ENCODE measurements around the gene ELL. TPM values are rescaled to one million over a fixed set of nuclear protein-coding genes. Genes with fewer than 3 reads are reported as not detected.

ELL gene
- total RNA-seq, 1 donor from 2014 or later = 11.0 TPM

- H3K4me3 Mint-ChIP-seq (ENCODE audit: unreplicated experiment) = no peak overlapping the region
- DNase-seq (ENCODE audit: low spot score) = no peak
- no peaks in the 10 kb centered on the region for H3K4me1 Mint-ChIP-seq (ENCODE audit: unreplicated experiment)
- H3K36me3 Mint-ChIP-seq (ENCODE audit: low read depth, unreplicated experiment) = no peaks in the 10 kb centered on the region
- H3K27me3 Mint-ChIP-seq (ENCODE audit: unreplicated experiment) = peaks cover 7% of the 10 kb centered on the region
- no peak for TF ChIP-seq CTCF (IDR thresholded peaks at IDR 0.05; ENCODE audit: unreplicated experiment)
- H3K27ac Mint-ChIP-seq (ENCODE audit: unreplicated experiment) = no peak overlapping the region
- no peaks in the 10 kb centered on the region for H3K9me3 Mint-ChIP-seq (ENCODE audit: unreplicated experiment)
Observed at GRCh38 chr19:18392926-18393325, 128.9 kb downstream of the ELL start.

Other genes with a start within 250 kb of the ELL start
- gene IQCN, start 247.6 kb downstream of the ELL start, total RNA-seq (ENCODE audit: unreplicated experiment) = 1.2 TPM
- gene JUND, start 240.4 kb downstream of the ELL start, total RNA-seq (ENCODE audit: unreplicated experiment) = 129 TPM
- 166 TPM for gene LSM4, start 199.0 kb downstream of the ELL start, total RNA-seq (ENCODE audit: unreplicated experiment)
- 32.1 TPM for gene PGPEP1, start 181.5 kb downstream of the ELL start, total RNA-seq (ENCODE audit: unreplicated experiment)
- gene GDF15, start 135.9 kb downstream of the ELL start, total RNA-seq (ENCODE audit: unreplicated experiment) = 1.3 TPM
- gene LRRC25, start 124.4 kb downstream of the ELL start, total RNA-seq (ENCODE audit: unreplicated experiment) = not detected
- 60.7 TPM for gene SSBP4, start 102.7 kb downstream of the ELL start, total RNA-seq (ENCODE audit: unreplicated experiment)
- 68.5 TPM for gene ISYNA1, start 83.9 kb downstream of the ELL start, total RNA-seq (ENCODE audit: unreplicated experiment)
- 229 TPM for gene FKBP8, start 21.5 kb upstream of the ELL start, total RNA-seq (ENCODE audit: unreplicated experiment)
- 105 TPM for gene KXD1, start 35.8 kb upstream of the ELL start, total RNA-seq (ENCODE audit: unreplicated experiment)
- gene UBA52, start 49.8 kb upstream of the ELL start, total RNA-seq (ENCODE audit: unreplicated experiment) = 1,465 TPM
- gene REX1BD, start 66.7 kb upstream of the ELL start, total RNA-seq (ENCODE audit: unreplicated experiment) = 88.8 TPM
- 0.74 TPM for gene CRLF1, start 84.7 kb upstream of the ELL start, total RNA-seq (ENCODE audit: unreplicated experiment)
- gene TMEM59L, start 90.8 kb upstream of the ELL start, total RNA-seq (ENCODE audit: unreplicated experiment) = 0.15 TPM
- 5.1 TPM for gene KLHL26, start 115.0 kb upstream of the ELL start, total RNA-seq (ENCODE audit: unreplicated experiment)
- gene CRTC1, start 161.6 kb upstream of the ELL start, total RNA-seq (ENCODE audit: unreplicated experiment) = 17.5 TPM